ENCODE results near the gene STXBP1. TPM values are rescaled to one million over a fixed set of nuclear protein-coding genes. Genes with fewer than 3 reads are reported as not detected.

Gene STXBP1
- total and polyA plus RNA-seq, 9 of the 15 experiments (the other 6 are each of a cell fraction or from before 2014, with no cell fraction given) = 4.6 to 35.1 (median 9.7) TPM

DNA sequence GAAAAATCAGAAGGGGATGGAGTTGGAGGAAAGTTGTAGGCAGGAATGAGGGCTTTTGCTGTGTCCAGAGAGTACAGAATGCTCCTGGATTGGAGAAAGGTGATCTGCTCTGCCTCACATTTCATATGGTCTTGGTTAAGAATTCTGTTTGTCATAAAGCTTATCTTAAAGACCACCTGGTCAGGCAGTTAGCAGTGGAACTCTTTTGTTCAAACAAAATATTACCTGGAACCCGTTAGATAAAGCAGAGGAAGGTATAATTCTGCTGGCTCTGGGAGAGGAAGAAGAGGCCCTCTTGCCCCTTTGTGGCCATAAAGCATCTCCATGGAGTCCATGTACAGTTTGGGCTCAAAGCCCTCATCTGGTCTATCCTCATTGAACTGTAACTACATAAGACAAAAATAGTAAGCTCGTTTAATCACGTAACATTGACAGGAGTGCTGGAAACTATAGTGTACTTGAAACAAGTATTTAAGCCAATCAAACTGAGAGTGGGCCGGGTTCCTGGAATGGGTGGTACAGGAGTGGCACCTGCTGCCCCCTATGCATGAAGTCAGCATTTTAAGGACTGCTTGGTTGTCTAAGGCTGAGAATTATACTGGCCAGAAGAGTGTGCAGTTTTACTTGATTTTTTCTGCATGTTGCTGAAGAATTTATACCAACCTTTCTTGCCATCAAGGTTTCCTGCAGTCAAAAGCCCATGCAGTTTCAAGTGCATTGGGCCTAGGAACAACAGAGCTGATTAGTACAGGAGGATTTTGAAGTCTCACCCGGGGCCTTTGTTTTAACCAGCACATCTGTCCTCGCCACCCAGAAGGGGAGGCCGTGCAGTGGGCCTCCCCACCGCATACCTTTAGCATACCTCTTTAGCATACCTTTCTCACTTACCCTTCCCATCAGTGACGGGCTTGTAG is 39.9 kb downstream of the STXBP1 start:
- DNase-seq (ENCODE audit: extremely low read depth in 1 of 4, low spot score in 3 of 4) (peak; percentile 62 to 76 (median 68)), FAIRE-seq (peak; percentile 77), ATAC-seq (peak; percentile 73)
- Histone ChIP-seq H3K27me3 (ENCODE audit: control insufficient read depth in 2 of 2, insufficient read depth in 2 of 2, low read length in 2 of 2) (no peaks in the 10 kb centered on the region), H3K4me1 (replicated peaks in 1 of 2; ENCODE audit: control insufficient read depth in 2 of 2, insufficient read depth in 2 of 2, low read length in 2 of 2) (peaks cover 17 to 32% of the 10 kb centered on the region in 2 experiments), H3K27ac (ENCODE audit: extremely low read depth, low read depth, low read length) (peak overlapping the region; percentile 56), H3K4me2 (ENCODE audit: insufficient read depth, low read length) (peak overlapping the region; percentile 48), H3K9ac (ENCODE audit: insufficient read depth in 1 of 2, low read depth in 2 of 2, low read length in 2 of 2) (peak overlapping the region in 1 of 2 experiments; percentile 42; a peak in 2 of 4 replicates), H2AFZ (ENCODE audit: low read depth, low read length) (0 out of 2 replicates have a peak overlapping the region, but pooled peaks have one; percentile 7), H3K36me3 (ENCODE audit: control insufficient read depth, insufficient read depth, low read length) (peaks cover 22% of the 10 kb centered on the region), H3K4me3 (no peak overlapping the region), H3K9me1 (ENCODE audit: control insufficient read depth, insufficient read depth, low read length) (no peaks in the 10 kb centered on the region), H4K20me1 (replicated peaks; ENCODE audit: control insufficient read depth, insufficient read depth, low read length) (no peaks in the 10 kb centered on the region; the same call in 1 of the 2 replicates), H3K9me3 (replicated peaks; ENCODE audit: control insufficient read depth, insufficient read depth, low read depth, low read length) (no peaks in the 10 kb centered on the region; the same call in 1 of the 2 replicates), H3K79me2 (ENCODE audit: control insufficient read depth, insufficient read depth, low read length) (peaks cover 3% of the 10 kb centered on the region; the same call in 1 of the 3 replicates)
- intact Hi-C loops (cut with micrococcal nuclease) (no loop called here), in situ Hi-C loops (cut with MboI) (no loop called here)
- BruUV-seq (replicated peaks) = no TSS peak
- 39% methylated on average over 9 of the region's 9 CpGs for WGBS (ENCODE audit: insufficient coverage, low coverage, missing lambda C conversion rate)
- POLR2A ChIA-PET = interaction anchor here (0.6 to 3.1 kb wide), 7 partner anchors 9 to 698 kb away, joined by 3 to 8 read pairs (median 3); no protein-coding TSS in a partner anchor
- CTCF ChIA-PET (ENCODE audit: low intra/inter-chr PET ratio) = no interaction called here
- TF ChIP-seq LEF1 (IDR thresholded peaks at IDR 0.05) (peak; percentile 41; the same call in 1 of the 2 replicates), MTF1 (CRISPR knock-in tag; IDR thresholded peaks at IDR 0.05; ENCODE audit: borderline replicate concordance) (no peak), SPI1 (IDR thresholded peaks at IDR 0.05; ENCODE audit: borderline replicate concordance, low read depth, low read length) (no peak), CC2D1A (IDR thresholded peaks at IDR 0.05) (peak; percentile 34; the same call in 1 of the 2 replicates), ZNF282 (CRISPR knock-in tag; IDR thresholded peaks at IDR 0.05) (no peak), ZSCAN29 (IDR thresholded peaks at IDR 0.05) (no peak), CBFA2T2 (conservative IDR thresholded peaks at IDR 0.05) (peak; percentile 73), ZEB2 (IDR thresholded peaks at IDR 0.05) (peak; percentile 87; the same call in 1 of the 2 replicates), EGR1 (conservative IDR thresholded peaks at IDR 0.05) (no peak), SOX6 (IDR thresholded peaks at IDR 0.05) (peak; percentile 91), DPF2 (IDR thresholded peaks at IDR 0.05) (peak; percentile 77), BACH1 (tag; IDR thresholded peaks at IDR 0.05) (no peak), NFRKB (IDR thresholded peaks at IDR 0.05; ENCODE audit: low read depth) (no peak), MAFG (tag; conservative IDR thresholded peaks at IDR 0.05) (no peak), ZNF311 (CRISPR knock-in tag; IDR thresholded peaks at IDR 0.05) (no peak), ZNF584 (CRISPR knock-in tag; IDR thresholded peaks at IDR 0.05; ENCODE audit: low read depth) (0 out of 2 replicates have a peak, but pooled peaks have one; percentile 31), CXXC5 (CRISPR knock-in tag; IDR thresholded peaks at IDR 0.05) (0 out of 2 replicates have a peak, but pooled peaks have one; percentile 7), FOXM1 (IDR thresholded peaks at IDR 0.05; ENCODE audit: low read depth) (peak; percentile 57; the same call in 1 of the 2 replicates), FOXM1 (CRISPR knock-in tag; IDR thresholded peaks at IDR 0.05; ENCODE audit: low read depth) (no peak)
- TF ChIP-seq, protein P1, sequence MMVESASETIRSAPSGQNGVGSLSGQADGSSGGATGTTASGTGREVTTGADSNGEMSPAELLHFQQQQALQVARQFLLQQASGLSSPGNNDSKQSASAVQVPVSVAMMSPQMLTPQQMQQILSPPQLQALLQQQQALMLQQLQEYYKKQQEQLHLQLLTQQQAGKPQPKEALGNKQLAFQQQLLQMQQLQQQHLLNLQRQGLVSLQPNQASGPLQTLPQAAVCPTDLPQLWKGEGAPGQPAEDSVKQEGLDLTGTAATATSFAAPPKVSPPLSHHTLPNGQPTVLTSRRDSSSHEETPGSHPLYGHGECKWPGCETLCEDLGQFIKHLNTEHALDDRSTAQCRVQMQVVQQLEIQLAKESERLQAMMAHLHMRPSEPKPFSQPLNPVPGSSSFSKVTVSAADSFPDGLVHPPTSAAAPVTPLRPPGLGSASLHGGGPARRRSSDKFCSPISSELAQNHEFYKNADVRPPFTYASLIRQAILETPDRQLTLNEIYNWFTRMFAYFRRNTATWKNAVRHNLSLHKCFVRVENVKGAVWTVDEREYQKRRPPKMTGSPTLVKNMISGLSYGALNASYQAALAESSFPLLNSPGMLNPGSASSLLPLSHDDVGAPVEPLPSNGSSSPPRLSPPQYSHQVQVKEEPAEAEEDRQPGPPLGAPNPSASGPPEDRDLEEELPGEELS (CRISPR knock-in tag; IDR thresholded peaks at IDR 0.05; ENCODE audit: borderline replicate concordance) = no peak
- TF ChIP-seq, protein P2, sequence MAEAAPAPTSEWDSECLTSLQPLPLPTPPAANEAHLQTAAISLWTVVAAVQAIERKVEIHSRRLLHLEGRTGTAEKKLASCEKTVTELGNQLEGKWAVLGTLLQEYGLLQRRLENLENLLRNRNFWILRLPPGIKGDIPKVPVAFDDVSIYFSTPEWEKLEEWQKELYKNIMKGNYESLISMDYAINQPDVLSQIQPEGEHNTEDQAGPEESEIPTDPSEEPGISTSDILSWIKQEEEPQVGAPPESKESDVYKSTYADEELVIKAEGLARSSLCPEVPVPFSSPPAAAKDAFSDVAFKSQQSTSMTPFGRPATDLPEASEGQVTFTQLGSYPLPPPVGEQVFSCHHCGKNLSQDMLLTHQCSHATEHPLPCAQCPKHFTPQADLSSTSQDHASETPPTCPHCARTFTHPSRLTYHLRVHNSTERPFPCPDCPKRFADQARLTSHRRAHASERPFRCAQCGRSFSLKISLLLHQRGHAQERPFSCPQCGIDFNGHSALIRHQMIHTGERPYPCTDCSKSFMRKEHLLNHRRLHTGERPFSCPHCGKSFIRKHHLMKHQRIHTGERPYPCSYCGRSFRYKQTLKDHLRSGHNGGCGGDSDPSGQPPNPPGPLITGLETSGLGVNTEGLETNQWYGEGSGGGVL (CRISPR knock-in tag; IDR thresholded peaks at IDR 0.05) = no peak

All from K562 (cell line).